PC-3 (cell line): ENCODE results near the gene FAM20B.
A peak's percentile ranks its signal among the peaks of the same experiment; 100 is the strongest.

Experiments
- CTCF ChIP-seq: fragments of 300-600 bp; sonication (generic); conservative IDR thresholded peaks from 2 replicates; pipeline ENCODE4 v1.5.1; 2017; ENCODE audit warnings: antibody characterized with exemption, low read depth, mild to moderate bottlenecking, low read length
- EZH2phosphoT487 ChIP-seq: fragments of 300-600 bp; sonication (generic); IDR thresholded peaks from 2 replicates; pipeline ENCODE4 v1.6.1; 2018; ENCODE audit warnings: mild to moderate bottlenecking, antibody characterized with exemption, low read length, borderline replicate concordance

GRCh38 chr1:179105393-179105792, 79.7 kb downstream of the FAM20B start:
- peak; percentile 60 for TF ChIP-seq CTCF
- no peak for TF ChIP-seq EZH2phosphoT487
